ENCODE data around the gene AQP5. TPM values are rescaled to one million over a fixed set of nuclear protein-coding genes. Genes with fewer than 3 reads are reported as not detected.

Gene AQP5
- total and polyA plus RNA-seq, 8 donors, result 0.41 to 2.8 (median 1.2) TPM

DNA sequence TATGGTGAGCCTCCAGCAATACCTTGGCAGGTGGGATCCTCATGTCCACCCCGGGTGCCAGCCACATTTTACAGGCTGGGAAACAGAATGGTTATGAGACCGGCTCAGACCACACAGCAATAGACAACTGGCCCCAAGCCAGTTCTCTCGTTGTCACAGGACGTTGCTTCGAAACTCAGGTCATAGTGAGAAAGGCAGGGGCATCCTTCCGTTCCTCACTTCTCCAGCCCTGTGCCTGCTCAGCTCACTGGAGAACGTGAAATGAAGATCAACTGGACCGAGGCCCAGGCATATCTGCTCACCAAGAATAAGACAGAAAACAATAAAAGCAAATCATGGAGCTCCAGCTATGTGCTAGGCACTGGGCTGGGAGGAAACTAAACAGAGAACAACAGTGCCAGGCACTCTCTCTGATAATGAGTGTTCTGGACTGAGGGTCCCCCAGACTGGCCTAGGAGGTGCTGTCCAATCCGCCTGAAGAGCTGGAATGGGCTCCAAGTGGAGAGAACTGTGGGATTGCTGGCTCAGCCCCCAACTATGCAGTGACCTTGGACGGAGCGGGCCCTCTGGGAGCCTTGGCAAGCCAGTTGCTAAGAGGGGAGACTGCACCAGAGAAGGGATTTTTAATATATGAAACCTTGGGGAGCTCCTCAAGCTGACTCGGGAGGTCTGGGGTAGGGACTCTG, 39.2 kb upstream of the AQP5 start:
- Histone ChIP-seq H3K27ac (no peak overlapping the region), H3K4me1 (peaks cover 0 to 6% (median 4%) of the 10 kb centered on the region in 3 donors), H3K27me3 (no peaks in the 10 kb centered on the region), H3K4me3 (no peak overlapping the region), H3K9me3 (no peaks in the 10 kb centered on the region), H3K36me3 (no peaks in the 10 kb centered on the region)
- TF ChIP-seq, protein P1, sequence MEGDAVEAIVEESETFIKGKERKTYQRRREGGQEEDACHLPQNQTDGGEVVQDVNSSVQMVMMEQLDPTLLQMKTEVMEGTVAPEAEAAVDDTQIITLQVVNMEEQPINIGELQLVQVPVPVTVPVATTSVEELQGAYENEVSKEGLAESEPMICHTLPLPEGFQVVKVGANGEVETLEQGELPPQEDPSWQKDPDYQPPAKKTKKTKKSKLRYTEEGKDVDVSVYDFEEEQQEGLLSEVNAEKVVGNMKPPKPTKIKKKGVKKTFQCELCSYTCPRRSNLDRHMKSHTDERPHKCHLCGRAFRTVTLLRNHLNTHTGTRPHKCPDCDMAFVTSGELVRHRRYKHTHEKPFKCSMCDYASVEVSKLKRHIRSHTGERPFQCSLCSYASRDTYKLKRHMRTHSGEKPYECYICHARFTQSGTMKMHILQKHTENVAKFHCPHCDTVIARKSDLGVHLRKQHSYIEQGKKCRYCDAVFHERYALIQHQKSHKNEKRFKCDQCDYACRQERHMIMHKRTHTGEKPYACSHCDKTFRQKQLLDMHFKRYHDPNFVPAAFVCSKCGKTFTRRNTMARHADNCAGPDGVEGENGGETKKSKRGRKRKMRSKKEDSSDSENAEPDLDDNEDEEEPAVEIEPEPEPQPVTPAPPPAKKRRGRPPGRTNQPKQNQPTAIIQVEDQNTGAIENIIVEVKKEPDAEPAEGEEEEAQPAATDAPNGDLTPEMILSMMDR (IDR thresholded peaks at IDR 0.05), result no peak
- WGBS, 2 donors, result 50 to 51% methylated on average over 12 of the region's 12 CpGs
- intact Hi-C loops (cut with DNase I), result no loop called here
- FAIRE-seq, result no peak
- ATAC-seq, result peak; percentile 46 to 76 (median 62)
- DNase-seq, result no peak

DNA sequence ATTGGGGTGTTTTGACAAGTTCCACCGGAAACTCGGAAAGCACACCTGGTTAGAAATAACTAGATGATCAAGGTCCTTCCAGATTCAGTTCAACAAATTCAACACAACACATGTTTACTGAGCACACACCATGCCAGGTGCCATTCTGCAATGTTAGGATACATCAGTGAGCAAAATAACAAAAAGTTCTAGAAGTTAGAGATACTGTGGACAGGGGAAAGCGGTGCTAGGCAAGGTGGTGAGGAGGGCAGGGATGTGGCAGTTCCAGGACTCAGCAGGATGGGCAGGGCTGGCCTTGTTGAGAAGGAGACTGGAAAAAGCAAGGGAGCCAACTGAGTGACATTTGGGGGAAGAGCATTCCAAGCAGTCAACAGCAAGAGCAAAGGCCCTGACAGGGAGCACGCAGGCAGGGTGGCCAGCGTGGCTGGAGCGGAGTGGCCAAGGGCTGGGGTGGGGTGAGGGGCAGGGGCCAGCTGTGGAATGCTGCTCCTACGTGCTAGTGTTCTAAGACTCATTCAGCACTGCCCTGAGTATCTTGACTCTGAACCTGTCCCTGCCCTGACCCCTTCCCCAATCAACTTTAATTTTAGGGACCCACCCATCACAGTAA, 38.5 kb upstream of the AQP5 start:
- ATAC-seq, result peak in 3 of 4 donors; percentile 16 to 42 (median 22)
- FAIRE-seq, result no peak
- Histone ChIP-seq H3K4me1 (peaks cover 0 to 6% (median 4%) of the 10 kb centered on the region in 3 donors), H3K27me3 (no peaks in the 10 kb centered on the region), H3K9me3 (no peaks in the 10 kb centered on the region), H3K36me3 (no peaks in the 10 kb centered on the region), H3K27ac (no peak overlapping the region), H3K4me3 (no peak overlapping the region)
- TF ChIP-seq, protein P1 (IDR thresholded peaks at IDR 0.05), result no peak
- no peak for DNase-seq
- WGBS, 2 donors, result 69 to 74% methylated on average over 7 of the region's 7 CpGs
- intact Hi-C loops (cut with DNase I), result no loop called here

DNA sequence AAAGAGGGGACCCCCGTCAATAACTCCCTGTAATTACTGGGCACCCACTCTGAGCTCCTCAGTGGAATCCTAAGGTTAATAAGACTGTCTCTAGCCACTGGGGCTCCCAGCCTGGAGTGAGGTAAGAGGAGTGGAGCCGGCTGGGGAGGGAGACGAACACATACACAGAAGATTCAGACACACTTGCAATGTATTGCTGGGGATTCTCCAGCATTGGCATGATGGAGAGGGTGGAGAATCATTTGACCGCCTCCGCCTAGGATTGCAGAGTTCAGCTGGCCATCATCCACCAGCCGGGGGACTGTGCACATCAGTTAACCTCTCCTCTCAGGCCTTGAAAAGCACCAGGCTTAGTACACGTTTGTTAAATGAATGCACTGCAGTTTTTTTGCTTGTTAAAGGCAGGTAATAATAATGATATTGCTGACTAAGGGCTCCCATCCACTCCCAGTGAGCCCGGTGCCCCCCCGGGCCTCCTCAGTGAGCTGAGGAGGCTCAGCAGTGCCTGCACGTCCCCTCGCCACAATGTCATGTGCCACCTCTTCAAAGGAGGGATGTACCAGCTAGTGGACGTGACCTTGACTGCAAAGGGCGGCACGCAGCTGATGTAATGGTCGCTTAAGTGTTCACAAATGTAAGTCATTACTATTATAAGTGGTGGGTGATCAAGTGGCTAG, 37.7 kb upstream of the AQP5 start:
- peaks cover 0 to 6% (median 4%) of the 10 kb centered on the region in 3 donors for H3K4me1 ChIP-seq
- WGBS, 2 donors, result 86 to 89% methylated on average over 15 of the region's 15 CpGs
- ATAC-seq (no peak), FAIRE-seq (no peak), DNase-seq (no peak)
- no peaks in the 10 kb centered on the region for H3K9me3 ChIP-seq
- H3K27ac ChIP-seq, result no peak overlapping the region
- no peaks in the 10 kb centered on the region for H3K36me3 ChIP-seq
- intact Hi-C loops (cut with DNase I), result no loop called here
- H3K27me3 ChIP-seq, result no peaks in the 10 kb centered on the region
- no peak overlapping the region for H3K4me3 ChIP-seq
- TF ChIP-seq, protein P1 (IDR thresholded peaks at IDR 0.05), result no peak

DNA sequence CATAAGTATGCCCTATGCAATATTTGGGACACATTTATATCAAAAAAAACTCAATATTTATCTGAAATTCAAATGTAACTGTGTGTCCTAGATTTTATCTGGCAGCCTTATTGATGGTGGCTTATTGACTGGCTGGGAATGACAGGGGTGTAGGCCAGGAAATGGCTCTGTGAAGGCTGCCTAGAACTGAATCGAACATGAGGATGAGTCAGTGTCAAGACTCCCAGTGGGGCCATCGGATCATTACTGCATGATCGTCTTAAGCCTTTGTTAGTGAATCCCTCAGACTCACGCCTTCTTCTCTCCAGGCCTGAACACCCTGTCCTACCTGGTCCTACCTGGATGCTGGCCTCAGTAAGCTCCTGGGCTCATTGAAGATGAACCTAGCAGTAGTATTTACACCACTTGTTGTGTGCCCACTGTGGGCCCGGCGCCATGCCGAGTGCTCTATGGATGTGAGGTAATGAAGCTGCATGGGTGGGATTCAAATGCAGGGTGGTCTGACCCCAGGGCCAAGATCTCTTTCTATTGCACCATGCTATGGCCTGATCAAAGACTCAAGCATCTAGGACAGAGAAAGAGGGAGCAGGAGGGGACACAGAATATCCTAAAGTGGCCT, 36.9 kb upstream of the AQP5 start:
- ATAC-seq (no peak), DNase-seq (no peak), FAIRE-seq (no peak)
- intact Hi-C loops (cut with DNase I), result no loop called here
- Histone ChIP-seq H3K9me3 (no peaks in the 10 kb centered on the region), H3K27me3 (no peaks in the 10 kb centered on the region), H3K27ac (no peak overlapping the region), H3K36me3 (no peaks in the 10 kb centered on the region), H3K4me1 (peaks cover 0 to 6% (median 4%) of the 10 kb centered on the region in 3 donors), H3K4me3 (no peak overlapping the region)
- WGBS, 2 donors, result 92 to 94% methylated on average over 7 of the region's 7 CpGs
- TF ChIP-seq, protein P1 (IDR thresholded peaks at IDR 0.05), result no peak

Data from pancreas (tissue), 10 donors.